Lower leg skin (tissue), 3 donors: ENCODE measurements around the gene ACKR3.

ENCODE experiments used
- CTCF ChIP-seq, 3 donors: fragments of 450-650 bp; IDR thresholded peaks; one replicate each; pipeline ENCODE4 v1.5.1; 2016; ENCODE audit warnings: antibody characterized with exemption in 3 of 3, mild to moderate bottlenecking in 3 of 3, moderate library complexity in 2 of 3
- POLR2A ChIP-seq, 2 donors: fragments of 450-650 bp; IDR thresholded peaks; one replicate each; pipeline ENCODE4 v1.6.1; 2016 to 2017; ENCODE audit warnings: antibody characterized with exemption in 2 of 2, mild to moderate bottlenecking in 1 of 2, moderate library complexity in 1 of 2

GRCh38 chr2:236600158-236600557 is 30.5 kb downstream of the ACKR3 start:
- TF ChIP-seq CTCF (IDR thresholded peaks at IDR 0.05) (no peak), POLR2A (IDR thresholded peaks at IDR 0.05) (no peak)
